ENCODE results near the gene NPY. TPM values are rescaled to one million over a fixed set of nuclear protein-coding genes. Genes with fewer than 3 reads are reported as not detected.

Gene NPY
- polyA plus RNA-seq, 2 of the 4 experiments (the other 2 are of a cell fraction) = not detected

GRCh38 chr7:24307326-24307725 is 23.3 kb downstream of the NPY start:
- Histone ChIP-seq H3K4me3 (no peak overlapping the region), H3K4me2 (no peak overlapping the region), H3K9me3 (no peaks in the 10 kb centered on the region), H3K27ac (no peak overlapping the region), H3K4me1 (no peaks in the 10 kb centered on the region)
- ChIA-PET CTCF (interaction anchor here (1.4 kb wide), 1 partner anchor 17 kb away, joined by 5 read pairs; no protein-coding TSS in a partner anchor), POLR2A (interaction anchor here (0.6 kb wide), 1 partner anchor 140 kb away, joined by 4 read pairs; no protein-coding TSS in a partner anchor)
- no peak for TF ChIP-seq HDAC2 (IDR thresholded peaks at IDR 0.05)
- no peak for TF ChIP-seq EHMT2 (IDR thresholded peaks at IDR 0.05; ENCODE audit: low read depth)
- WGBS (ENCODE audit: missing lambda C conversion rate) = 12% methylated on average over 3 of the region's 3 CpGs
- DNase-seq (ENCODE audit: low read depth in 1 of 2, low spot score in 1 of 2) (no peak), ATAC-seq (no peak), FAIRE-seq (no peak)

GRCh38 chr7:24312588-24312987 is 28.6 kb downstream of the NPY start:
- 19% methylated on average over 3 of the region's 3 CpGs for WGBS (ENCODE audit: missing lambda C conversion rate)
- TF ChIP-seq KDM5A (IDR thresholded peaks at IDR 0.05) (no peak), MAZ (IDR thresholded peaks at IDR 0.05; ENCODE audit: borderline replicate concordance, low read depth, low read length) (no peak), USF2 (IDR thresholded peaks at IDR 0.05) (no peak), BCL3 (IDR thresholded peaks at IDR 0.05) (no peak), RCOR1 (IDR thresholded peaks at IDR 0.05; ENCODE audit: low read depth, low read length) (no peak), CBX8 (IDR thresholded peaks at IDR 0.05) (no peak), NFE2L2 (conservative IDR thresholded peaks at IDR 0.05; ENCODE audit: low read length) (no peak), ZSCAN20 (CRISPR knock-in tag; IDR thresholded peaks at IDR 0.05) (no peak), MAX (IDR thresholded peaks at IDR 0.05) (no peak), HES2 (IDR thresholded peaks at IDR 0.05) (no peak), KDM1A (IDR thresholded peaks at IDR 0.05; ENCODE audit: low read depth) (no peak), POLR2A (IDR thresholded peaks at IDR 0.05; ENCODE audit: low read length) (no peak), RARB (CRISPR knock-in tag; IDR thresholded peaks at IDR 0.05) (no peak), NPAS2 (CRISPR knock-in tag; IDR thresholded peaks at IDR 0.05; ENCODE audit: borderline replicate concordance) (no peak), SREBF2 (IDR thresholded peaks at IDR 0.05) (no peak), EHMT2 (IDR thresholded peaks at IDR 0.05; ENCODE audit: low read depth) (no peak), FOSB (CRISPR knock-in tag; IDR thresholded peaks at IDR 0.05) (no peak), POLR2AphosphoS2 (conservative IDR thresholded peaks at IDR 0.05; ENCODE audit: low read length) (no peak), PHF8 (IDR thresholded peaks at IDR 0.05; ENCODE audit: borderline replicate concordance, low read depth) (no peak)
- ChIA-PET POLR2A (no interaction called here), CTCF (interaction anchor here (1.0 kb wide), 1 partner anchor 23 kb away, joined by 4 read pairs; no protein-coding TSS in a partner anchor)
- H3K27ac ChIP-seq = no peak overlapping the region
- ATAC-seq (no peak), FAIRE-seq (no peak), DNase-seq (ENCODE audit: low read depth in 1 of 2, low spot score in 1 of 2) (no peak)
- H3K4me3 ChIP-seq = no peak overlapping the region
- no peaks in the 10 kb centered on the region for H3K9me3 ChIP-seq
- no peak overlapping the region for H3K4me2 ChIP-seq
- H3K4me1 ChIP-seq = no peaks in the 10 kb centered on the region

GRCh38 chr7:24313777-24314176 is 29.8 kb downstream of the NPY start:
- ChIA-PET POLR2A (no interaction called here), CTCF (interaction anchor here (0.8 kb wide), 1 partner anchor 27 kb away, joined by 3 read pairs; no protein-coding TSS in a partner anchor)
- DNase-seq (ENCODE audit: low read depth in 1 of 2, low spot score in 1 of 2) (no peak), FAIRE-seq (no peak), ATAC-seq (no peak)
- TF ChIP-seq RFX5 (IDR thresholded peaks at IDR 0.05) = no peak
- TF ChIP-seq ZC3H11A (IDR thresholded peaks at IDR 0.05) = no peak
- no peak for TF ChIP-seq RNF2 (IDR thresholded peaks at IDR 0.05; ENCODE audit: borderline replicate concordance, low read depth)
- TF ChIP-seq HDAC2 (IDR thresholded peaks at IDR 0.05) = no peak
- TF ChIP-seq RCOR1 (IDR thresholded peaks at IDR 0.05; ENCODE audit: low read depth, low read length) = no peak
- TF ChIP-seq MYC (IDR thresholded peaks at IDR 0.05; ENCODE audit: borderline replicate concordance, low read length) = no peak
- no peak for TF ChIP-seq PHF8 (IDR thresholded peaks at IDR 0.05; ENCODE audit: borderline replicate concordance, low read depth)
- no peak for TF ChIP-seq EHMT2 (IDR thresholded peaks at IDR 0.05; ENCODE audit: low read depth)
- no peak for TF ChIP-seq REST (IDR thresholded peaks at IDR 0.05)
- no peak for TF ChIP-seq KDM5A (IDR thresholded peaks at IDR 0.05)
- TF ChIP-seq ZSCAN20 (CRISPR knock-in tag; IDR thresholded peaks at IDR 0.05) = no peak
- TF ChIP-seq BCL3 (IDR thresholded peaks at IDR 0.05) = no peak
- TF ChIP-seq FOSL2 (IDR thresholded peaks at IDR 0.05) = no peak
- TF ChIP-seq FOSL2 (CRISPR knock-in tag; IDR thresholded peaks at IDR 0.05) = no peak
- TF ChIP-seq GATA3 (IDR thresholded peaks at IDR 0.05; ENCODE audit: borderline replicate concordance) = no peak
- no peak for TF ChIP-seq MAZ (IDR thresholded peaks at IDR 0.05; ENCODE audit: borderline replicate concordance, low read depth, low read length)
- Histone ChIP-seq H3K4me1 (no peaks in the 10 kb centered on the region), H3K27ac (no peak overlapping the region), H3K9me3 (no peaks in the 10 kb centered on the region), H3K4me2 (no peak overlapping the region), H3K4me3 (no peak overlapping the region)
- 0% methylated on average over 3 of the region's 3 CpGs for WGBS (ENCODE audit: missing lambda C conversion rate)
